ENCODE data around the gene PRRG2. TPM values are rescaled to one million over a fixed set of nuclear protein-coding genes. Genes with fewer than 3 reads are reported as not detected.

PRRG2 gene
- total and polyA plus RNA-seq, 10 of the 15 experiments (the other 5 are each of a cell fraction or from before 2014, with no cell fraction given), result 0.09 to 2.1 (median 0.86) TPM

- CTCF ChIA-PET, result interaction anchor here (0.7 to 4.2 kb wide), 7 partner anchors 10 to 106 kb away, joined by 3 to 48 read pairs (median 4); partner anchors contain the start of gene FLT3LG
- H3K9ac ChIP-seq (ENCODE audit: control insufficient read depth, insufficient read depth, low read length), result peak overlapping the region; percentile 86
- WGBS (ENCODE audit: insufficient coverage, insufficient replicate concordance, low lambda C conversion rate, missing lambda C conversion rate), result 0% methylated on average over 8 of the region's 8 CpGs
- DNase-seq (ENCODE audit: low read depth, low spot score) (no peak), FAIRE-seq (no peak), ATAC-seq (peak; percentile 17)
- H3K9me3 ChIP-seq (replicated peaks; ENCODE audit: control insufficient read depth, insufficient read depth, low read length), result no peaks in the 10 kb centered on the region
- BruUV-seq (replicated peaks), result no TSS peak
- TF ChIP-seq MXI1 (IDR thresholded peaks at IDR 0.05; ENCODE audit: low read depth, low read length) (no peak), MTA3 (IDR thresholded peaks at IDR 0.05; ENCODE audit: borderline replicate concordance, low read length) (0 out of 2 replicates have a peak, but pooled peaks have one; percentile 3), JUNB (IDR thresholded peaks at IDR 0.05) (no peak)
- no peaks in the 10 kb centered on the region for H4K20me1 ChIP-seq (ENCODE audit: control insufficient read depth, insufficient read depth)
- peak overlapping the region; percentile 65 for H3K27ac ChIP-seq (ENCODE audit: control insufficient read depth, insufficient read depth)
- POLR2A ChIA-PET, result interaction anchor here (0.5 to 2.9 kb wide), 17 partner anchors 9 to 1831 kb away, joined by 3 to 23 read pairs (median 6); partner anchors contain the start of genes BCL2L12, IRF3, PIH1D1 and PRMT1
- peak overlapping the region; percentile 77 for H3K4me3 ChIP-seq
- H3K27me3 ChIP-seq (replicated peaks in 1 of 2; ENCODE audit: control insufficient read depth in 2 of 2, insufficient read depth in 2 of 2, low read length in 1 of 2), result no peaks in the 10 kb centered on the region
- in situ Hi-C loops (cut with MboI) (no loop called here), intact Hi-C loops (cut with micrococcal nuclease; ENCODE audit: unreplicated experiment) (loop anchor here (1.0 kb wide), 1 partner anchor 10 kb away; no protein-coding TSS in a partner anchor)
- H3K79me2 ChIP-seq (ENCODE audit: control insufficient read depth, insufficient read depth, low read length), result peaks cover 17% of the 10 kb centered on the region
- no peaks in the 10 kb centered on the region; a peak in 1 of 4 replicates for H3K36me3 ChIP-seq (ENCODE audit: control insufficient read depth in 2 of 2, insufficient read depth in 2 of 2, low read length in 1 of 2)
- SMC1A ChIA-PET (ENCODE audit: uncharacterized antibody, unreplicated experiment), result interaction anchor here (0.6 to 3.4 kb wide), 7 partner anchors 10 to 128 kb away, joined by 3 to 14 read pairs (median 7); partner anchors contain the start of genes PIH1D1, PRMT1, PRR12 and RRAS
- peak overlapping the region; percentile 65 for H2AFZ ChIP-seq (ENCODE audit: control insufficient read depth, low read depth, low read length)
- H3K4me1 ChIP-seq (ENCODE audit: control insufficient read depth, insufficient read depth, low read length), result peaks cover 7% of the 10 kb centered on the region; the same call in 1 of the 2 replicates
- peak overlapping the region; percentile 68 for H3K4me2 ChIP-seq (ENCODE audit: control insufficient read depth, insufficient read depth)
- RAD21 ChIA-PET (ENCODE audit: unreplicated experiment), result interaction anchor here (0.6 to 2.6 kb wide), 8 partner anchors 9 to 322 kb away, joined by 3 to 14 read pairs (median 4); partner anchors contain the start of gene RRAS
These were observed 1.2 kb upstream of the PRRG2 start for GRCh38 chr19:49579947-49580263.

DNA sequence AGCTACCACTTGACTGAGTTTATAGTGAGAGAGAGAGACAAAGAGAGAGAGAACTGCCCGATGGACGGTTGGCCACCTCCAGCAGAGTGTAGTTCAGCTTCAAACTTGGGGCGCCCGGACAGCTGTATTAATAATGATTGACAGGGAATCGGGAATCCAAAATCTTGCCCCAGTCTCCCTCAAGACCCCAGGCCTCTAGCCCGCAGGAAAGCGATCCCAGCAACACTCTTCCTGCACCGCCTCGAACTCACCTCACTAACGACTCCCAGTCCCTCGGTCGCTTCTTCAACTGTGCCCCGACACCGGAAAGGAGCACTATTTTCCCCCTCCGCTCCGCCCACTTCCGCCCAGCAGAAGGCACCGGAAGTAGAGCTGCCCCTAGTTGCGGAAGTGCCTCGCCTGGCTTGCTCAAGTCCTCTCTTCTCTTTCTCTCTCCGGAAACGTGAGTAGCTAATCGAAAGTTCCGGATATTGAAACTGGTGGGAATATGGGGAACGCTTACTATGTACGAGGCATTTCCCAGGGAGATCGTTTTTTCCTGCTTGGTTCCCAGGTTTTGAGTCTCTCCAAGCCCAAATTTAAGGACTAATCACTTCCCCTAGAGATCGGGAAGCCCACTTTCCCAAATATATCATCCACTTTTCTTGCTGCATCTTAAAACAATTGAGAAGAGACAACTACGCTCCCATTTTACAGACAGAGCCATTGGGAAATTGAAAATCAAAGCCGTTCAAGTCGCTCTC lies 681 bp upstream of the PRRG2 start, which contains the start of gene NOSIP:
TSS of gene NOSIP (minus strand) at position 293 of the 743 bp plus-strand sequence. CDS start 19,865 bp downstream, outside the sequence.
- ATAC-seq, result peak; percentile 98
- intact Hi-C loops (cut with micrococcal nuclease; ENCODE audit: unreplicated experiment) (loop anchor here (1.0 kb wide), 1 partner anchor 10 kb away; no protein-coding TSS in a partner anchor), in situ Hi-C loops (cut with MboI) (no loop called here)
- H3K4me3 ChIP-seq, result peak within 1 kb of the TSS; percentile 77
- H3K79me2 ChIP-seq (ENCODE audit: control insufficient read depth, insufficient read depth, low read length), result peaks cover 17% of the 10 kb centered on the region
- FAIRE-seq, result peak; percentile 87
- peak within 1 kb of the TSS; percentile 86 for H3K9ac ChIP-seq (ENCODE audit: control insufficient read depth, insufficient read depth, low read length)
- peak within 1 kb of the TSS; percentile 85 for H3K4me2 ChIP-seq (ENCODE audit: control insufficient read depth, insufficient read depth)
- no TSS peak for BruUV-seq (replicated peaks)
- peak within 1 kb of the TSS; percentile 99 for H2AFZ ChIP-seq (ENCODE audit: control insufficient read depth, low read depth, low read length)
- ChIA-PET POLR2A (interaction anchor here (0.5 to 2.9 kb wide), 19 partner anchors 10 to 1832 kb away, joined by 3 to 23 read pairs (median 6); partner anchors contain the start of genes BCL2L12, IRF3, PIH1D1 and PRMT1), RAD21 (ENCODE audit: unreplicated experiment) (interaction anchor here (0.6 to 2.6 kb wide), 11 partner anchors 8 to 321 kb away, joined by 3 to 14 read pairs (median 3); partner anchors contain the start of genes PRMT1 and RRAS), CTCF (interaction anchor here (0.6 to 4.2 kb wide), 10 partner anchors 10 to 107 kb away, joined by 3 to 48 read pairs (median 4); partner anchors contain the start of genes BCL2L12, FLT3LG, IRF3 and SCAF1), SMC1A (ENCODE audit: uncharacterized antibody, unreplicated experiment) (interaction anchor here (0.6 to 3.4 kb wide), 9 partner anchors 10 to 129 kb away, joined by 3 to 14 read pairs (median 7); partner anchors contain the start of genes PIH1D1, PRMT1, PRR12 and RRAS)
- peaks cover 7% of the 10 kb centered on the region; the same call in 1 of the 2 replicates for H3K4me1 ChIP-seq (ENCODE audit: control insufficient read depth, insufficient read depth, low read length)
- no peaks in the 10 kb centered on the region for H4K20me1 ChIP-seq (ENCODE audit: control insufficient read depth, insufficient read depth)
- no peaks in the 10 kb centered on the region for H3K27me3 ChIP-seq (replicated peaks in 1 of 2; ENCODE audit: control insufficient read depth in 2 of 2, insufficient read depth in 2 of 2, low read length in 1 of 2)
- H3K27ac ChIP-seq (ENCODE audit: control insufficient read depth, insufficient read depth), result peak within 1 kb of the TSS; percentile 65
- H3K9me3 ChIP-seq (replicated peaks; ENCODE audit: control insufficient read depth, insufficient read depth, low read length), result no peaks in the 10 kb centered on the region
- 3% methylated on average over 31 of the region's 31 CpGs for WGBS (ENCODE audit: insufficient coverage, insufficient replicate concordance, low lambda C conversion rate, missing lambda C conversion rate)
- no peaks in the 10 kb centered on the region; a peak in 1 of 4 replicates for H3K36me3 ChIP-seq (ENCODE audit: control insufficient read depth in 2 of 2, insufficient read depth in 2 of 2, low read length in 1 of 2)
- peak; percentile 89 for DNase-seq (ENCODE audit: low read depth, low spot score)
- TF ChIP-seq NRF1 (conservative IDR thresholded peaks at IDR 0.05; ENCODE audit: low read depth, low read length), result no peak
- TF ChIP-seq, protein P1, sequence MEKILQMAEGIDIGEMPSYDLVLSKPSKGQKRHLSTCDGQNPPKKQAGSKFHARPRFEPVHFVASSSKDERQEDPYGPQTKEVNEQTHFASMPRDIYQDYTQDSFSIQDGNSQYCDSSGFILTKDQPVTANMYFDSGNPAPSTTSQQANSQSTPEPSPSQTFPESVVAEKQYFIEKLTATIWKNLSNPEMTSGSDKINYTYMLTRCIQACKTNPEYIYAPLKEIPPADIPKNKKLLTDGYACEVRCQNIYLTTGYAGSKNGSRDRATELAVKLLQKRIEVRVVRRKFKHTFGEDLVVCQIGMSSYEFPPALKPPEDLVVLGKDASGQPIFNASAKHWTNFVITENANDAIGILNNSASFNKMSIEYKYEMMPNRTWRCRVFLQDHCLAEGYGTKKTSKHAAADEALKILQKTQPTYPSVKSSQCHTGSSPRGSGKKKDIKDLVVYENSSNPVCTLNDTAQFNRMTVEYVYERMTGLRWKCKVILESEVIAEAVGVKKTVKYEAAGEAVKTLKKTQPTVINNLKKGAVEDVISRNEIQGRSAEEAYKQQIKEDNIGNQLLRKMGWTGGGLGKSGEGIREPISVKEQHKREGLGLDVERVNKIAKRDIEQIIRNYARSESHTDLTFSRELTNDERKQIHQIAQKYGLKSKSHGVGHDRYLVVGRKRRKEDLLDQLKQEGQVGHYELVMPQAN (conservative IDR thresholded peaks at IDR 0.05), result no peak; the same call in 1 of the 2 replicates
- peak; percentile 64 for TF ChIP-seq ZNF687 (IDR thresholded peaks at IDR 0.05)
- TF ChIP-seq SP1 (IDR thresholded peaks at IDR 0.05; ENCODE audit: low read depth, low read length), result peak; percentile 88
- TF ChIP-seq NFYB (IDR thresholded peaks at IDR 0.05; ENCODE audit: insufficient read depth, low read depth, low read length), result no peak
